ENCODE results near the gene UHRF2.

The UHRF2 gene

GRCh38 chr9:6490863-6491262 lies 77.9 kb downstream of the UHRF2 start:
- no peak overlapping the region for H3K4me2 ChIP-seq (ENCODE audit: low read depth, low read length)
- H3K27me3 ChIP-seq (replicated peaks; ENCODE audit: insufficient read depth, low read length), result no peaks in the 10 kb centered on the region
- H3K4me1 ChIP-seq (ENCODE audit: low read length), result no peaks in the 10 kb centered on the region
- H4K20me1 ChIP-seq (ENCODE audit: insufficient read depth, low read length), result no peaks in the 10 kb centered on the region
- H3K27ac ChIP-seq (ENCODE audit: low read length), result no peak overlapping the region
- H3K9ac ChIP-seq (ENCODE audit: low read length), result no peak overlapping the region
- H3K79me2 ChIP-seq (ENCODE audit: low read length), result peaks cover 45% of the 10 kb centered on the region
- TF ChIP-seq EZH2phosphoT487 (IDR thresholded peaks at IDR 0.05; ENCODE audit: low read length) (no peak), CTCF (IDR thresholded peaks at IDR 0.05; ENCODE audit: low read length) (no peak), EZH2 (optimal IDR thresholded peaks at IDR 0.05; ENCODE audit: low read depth, low read length) (no peak)
- H3K9me2 ChIP-seq (replicated peaks; ENCODE audit: insufficient read depth, low read length), result no peaks in the 10 kb centered on the region
- no peak overlapping the region for H2AFZ ChIP-seq (ENCODE audit: low read length)
- no peak for DNase-seq
- no peak overlapping the region for H3K4me3 ChIP-seq (ENCODE audit: low read length)
- peaks cover 8% of the 10 kb centered on the region; the same call in 1 of the 2 replicates for H3K36me3 ChIP-seq (replicated peaks; ENCODE audit: insufficient read depth, low read length)
- no peaks in the 10 kb centered on the region for H3K9me3 ChIP-seq (replicated peaks; ENCODE audit: insufficient read depth, low read length)
- H3F3A ChIP-seq (ENCODE audit: insufficient read depth, low read length), result no peaks in the 10 kb centered on the region

DNA sequence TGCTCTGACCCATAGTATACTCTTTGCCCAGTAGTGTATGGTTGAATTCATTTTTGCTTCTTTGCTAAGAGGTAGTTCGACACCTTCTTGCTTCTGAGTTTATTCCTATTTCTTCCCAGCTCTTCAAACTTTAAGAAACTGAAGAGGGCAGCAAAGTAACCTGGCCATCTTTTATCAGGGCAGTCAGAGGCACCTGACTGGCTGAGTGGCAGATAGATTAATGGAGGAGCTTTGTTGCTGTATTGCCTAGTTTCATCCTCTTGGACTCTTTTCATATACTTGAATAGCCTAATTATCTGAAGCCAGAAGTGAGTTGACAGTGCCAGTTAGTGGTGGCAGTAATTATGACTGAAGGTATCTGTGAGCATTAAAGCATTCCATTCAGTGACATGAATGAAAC lies 82.5 kb downstream of the UHRF2 start:
- Histone ChIP-seq H3K9me2 (replicated peaks; ENCODE audit: insufficient read depth, low read length) (no peaks in the 10 kb centered on the region), H3K27me3 (replicated peaks; ENCODE audit: insufficient read depth, low read length) (no peaks in the 10 kb centered on the region), H3K9me3 (replicated peaks; ENCODE audit: insufficient read depth, low read length) (no peaks in the 10 kb centered on the region), H3K27ac (ENCODE audit: low read length) (no peak overlapping the region), H3K4me2 (ENCODE audit: low read depth, low read length) (no peak overlapping the region), H3K79me2 (ENCODE audit: low read length) (peaks cover 22% of the 10 kb centered on the region), H3K4me3 (ENCODE audit: low read length) (no peak overlapping the region), H3K36me3 (replicated peaks; ENCODE audit: insufficient read depth, low read length) (peaks cover 12% of the 10 kb centered on the region; the same call in 1 of the 2 replicates), H3K4me1 (ENCODE audit: low read length) (no peaks in the 10 kb centered on the region), H2AFZ (ENCODE audit: low read length) (no peak overlapping the region), H3K9ac (ENCODE audit: low read length) (no peak overlapping the region), H4K20me1 (ENCODE audit: insufficient read depth, low read length) (no peaks in the 10 kb centered on the region), H3F3A (ENCODE audit: insufficient read depth, low read length) (no peaks in the 10 kb centered on the region)
- no peak for TF ChIP-seq CTCF (IDR thresholded peaks at IDR 0.05; ENCODE audit: low read length)
- TF ChIP-seq EZH2phosphoT487 (IDR thresholded peaks at IDR 0.05; ENCODE audit: low read length), result no peak
- no peak for TF ChIP-seq EZH2 (optimal IDR thresholded peaks at IDR 0.05; ENCODE audit: low read depth, low read length)
- no peak for DNase-seq

DNA sequence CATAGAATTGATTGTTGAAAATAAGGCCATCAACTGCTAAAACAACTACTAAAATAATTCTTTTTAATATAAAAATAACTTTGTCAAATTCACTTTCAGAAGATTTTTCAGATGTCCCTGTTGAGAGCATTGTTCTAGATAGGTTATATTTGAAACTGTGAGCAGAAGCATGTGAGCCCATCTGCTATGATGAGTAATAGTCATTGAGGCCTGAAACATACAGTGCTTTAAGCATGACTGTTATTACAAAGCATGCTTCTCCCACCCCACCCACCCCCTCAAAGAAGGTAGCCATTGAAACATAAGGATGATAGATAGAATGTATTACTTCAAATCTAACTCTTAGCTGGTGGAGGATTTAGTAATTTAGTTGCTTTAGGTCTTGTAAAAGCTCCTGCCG lies 86.0 kb downstream of the UHRF2 start:
- H3K36me3 ChIP-seq (replicated peaks; ENCODE audit: insufficient read depth, low read length), result peaks cover 6% of the 10 kb centered on the region; the same call in 1 of the 2 replicates
- no peaks in the 10 kb centered on the region for H3K9me2 ChIP-seq (replicated peaks; ENCODE audit: insufficient read depth, low read length)
- peaks cover 3% of the 10 kb centered on the region; the same call in 1 of the 2 replicates for H3K79me2 ChIP-seq (ENCODE audit: low read length)
- no peak overlapping the region for H3K27ac ChIP-seq (ENCODE audit: low read length)
- H3K9me3 ChIP-seq (replicated peaks; ENCODE audit: insufficient read depth, low read length), result no peaks in the 10 kb centered on the region
- no peaks in the 10 kb centered on the region for H4K20me1 ChIP-seq (ENCODE audit: insufficient read depth, low read length)
- H3F3A ChIP-seq (ENCODE audit: insufficient read depth, low read length), result no peaks in the 10 kb centered on the region
- H3K4me1 ChIP-seq (ENCODE audit: low read length), result no peaks in the 10 kb centered on the region
- TF ChIP-seq EZH2phosphoT487 (IDR thresholded peaks at IDR 0.05; ENCODE audit: low read length) (no peak), CTCF (IDR thresholded peaks at IDR 0.05; ENCODE audit: low read length) (no peak), EZH2 (optimal IDR thresholded peaks at IDR 0.05; ENCODE audit: low read depth, low read length) (no peak)
- H3K9ac ChIP-seq (ENCODE audit: low read length), result no peak overlapping the region
- no peak overlapping the region for H2AFZ ChIP-seq (ENCODE audit: low read length)
- DNase-seq, result no peak
- H3K4me3 ChIP-seq (ENCODE audit: low read length), result no peak overlapping the region
- no peaks in the 10 kb centered on the region for H3K27me3 ChIP-seq (replicated peaks; ENCODE audit: insufficient read depth, low read length)
- no peak overlapping the region for H3K4me2 ChIP-seq (ENCODE audit: low read depth, low read length)

Measured in MM.1S (cell line).